CD4-positive, CD25-positive, alpha-beta regulatory T cell (primary cell): ENCODE data around the gene TEX26. TPM values are rescaled to one million over a fixed set of nuclear protein-coding genes. Genes with fewer than 3 reads are reported as not detected.

ENCODE experiments used
- ATAC-seq, 2 donors: fragments of 150-1000 bp; cut with Tn5 transposase; one replicate each; pipeline ENCODE4 v1.10.0; 2021; ENCODE audit warnings: low read depth in 2 of 2, moderate number of reproducible peaks in 2 of 2, moderate library complexity in 1 of 2
- DNase-seq, 3 donors: peaks; one replicate each; pipeline versions ENCODE4 v3.0.0 to v3.0.0-alpha.2; 2012 to 2022; ENCODE audit warnings: mixed read lengths in 1 of 3
- H3K27ac ChIP-seq: one replicate; pipeline ENCODE4 v1.7.0; 2013; ENCODE audit warnings: mild to moderate bottlenecking, low read length; ENCODE audit not compliant: insufficient read depth, poor library complexity, severe bottlenecking
- H3K27me3 ChIP-seq: one replicate; pipeline ENCODE4 v1.7.0; 2013; ENCODE audit warnings: low read length; ENCODE audit not compliant: control insufficient read depth, insufficient read depth
- H3K36me3 ChIP-seq: one replicate; pipeline ENCODE4 v1.7.0; 2013; ENCODE audit warnings: mild to moderate bottlenecking, low read length, moderate library complexity; ENCODE audit not compliant: control insufficient read depth, insufficient read depth
- H3K4me1 ChIP-seq: 2 replicates; pipeline ENCODE4 v1.7.0; 2013; ENCODE audit warnings: mild to moderate bottlenecking, low read length; ENCODE audit not compliant: insufficient read depth, control insufficient read depth, poor library complexity, severe bottlenecking
- H3K4me3 ChIP-seq: one replicate; pipeline ENCODE4 v1.7.0; 2013; ENCODE audit warnings: low read depth, mild to moderate bottlenecking, low read length, moderate library complexity
- H3K9me3 ChIP-seq, 2 experiments: 1 replicate in 1 of 2; 2 replicates in 1 of 2; pipeline ENCODE4 v1.7.0; 2013; ENCODE audit warnings: low read length in 2 of 2, mild to moderate bottlenecking in 1 of 2, moderate library complexity in 1 of 2; ENCODE audit not compliant: control insufficient read depth in 2 of 2
- H3K27ac Mint-ChIP-seq, 3 donors: one replicate each; pipeline ENCODE4 v1.8.0; 2020 to 2022; ENCODE audit warnings: mild to moderate bottlenecking in 3 of 3, mixed read lengths in 3 of 3, moderate library complexity in 2 of 3
- H3K27me3 Mint-ChIP-seq: one replicate; pipeline ENCODE4 v1.8.0; 2022; ENCODE audit warnings: mild to moderate bottlenecking, mixed read lengths
- H3K36me3 Mint-ChIP-seq: one replicate; pipeline ENCODE4 v1.8.0; 2020; ENCODE audit warnings: mixed read lengths
- H3K4me1 Mint-ChIP-seq, 4 donors: one replicate each; pipeline ENCODE4 v1.8.0; 2020 to 2022; ENCODE audit warnings: mixed read lengths in 4 of 4, mild to moderate bottlenecking in 1 of 4
- H3K4me3 Mint-ChIP-seq, 4 donors: one replicate each; pipeline ENCODE4 v1.8.0; 2020 to 2022; ENCODE audit warnings: mild to moderate bottlenecking in 4 of 4, mixed read lengths in 4 of 4, moderate library complexity in 3 of 4
- H3K9me3 Mint-ChIP-seq, 7 donors: one replicate each; pipeline ENCODE4 v1.8.0; 2020 to 2022; ENCODE audit warnings: mixed read lengths in 7 of 7, mild to moderate bottlenecking in 3 of 7, moderate library complexity in 2 of 7
- polyA plus RNA-seq, 4 donors: library from polyadenylated mRNA; unstranded; fragments of 300-500 nt; fragmentation: Illumina TruSeq; gene quantifications; one replicate each; pipeline ENCODE4 v1.2.3, GENCODE V29; 2021
- total RNA-seq: library from RNA; stranded (reverse); gene quantifications from one replicate; pipeline ENCODE4 v1.2.3, GENCODE V29; 2022

Gene TEX26
- not detected for total RNA-seq
- not detected for polyA plus RNA-seq

DNA sequence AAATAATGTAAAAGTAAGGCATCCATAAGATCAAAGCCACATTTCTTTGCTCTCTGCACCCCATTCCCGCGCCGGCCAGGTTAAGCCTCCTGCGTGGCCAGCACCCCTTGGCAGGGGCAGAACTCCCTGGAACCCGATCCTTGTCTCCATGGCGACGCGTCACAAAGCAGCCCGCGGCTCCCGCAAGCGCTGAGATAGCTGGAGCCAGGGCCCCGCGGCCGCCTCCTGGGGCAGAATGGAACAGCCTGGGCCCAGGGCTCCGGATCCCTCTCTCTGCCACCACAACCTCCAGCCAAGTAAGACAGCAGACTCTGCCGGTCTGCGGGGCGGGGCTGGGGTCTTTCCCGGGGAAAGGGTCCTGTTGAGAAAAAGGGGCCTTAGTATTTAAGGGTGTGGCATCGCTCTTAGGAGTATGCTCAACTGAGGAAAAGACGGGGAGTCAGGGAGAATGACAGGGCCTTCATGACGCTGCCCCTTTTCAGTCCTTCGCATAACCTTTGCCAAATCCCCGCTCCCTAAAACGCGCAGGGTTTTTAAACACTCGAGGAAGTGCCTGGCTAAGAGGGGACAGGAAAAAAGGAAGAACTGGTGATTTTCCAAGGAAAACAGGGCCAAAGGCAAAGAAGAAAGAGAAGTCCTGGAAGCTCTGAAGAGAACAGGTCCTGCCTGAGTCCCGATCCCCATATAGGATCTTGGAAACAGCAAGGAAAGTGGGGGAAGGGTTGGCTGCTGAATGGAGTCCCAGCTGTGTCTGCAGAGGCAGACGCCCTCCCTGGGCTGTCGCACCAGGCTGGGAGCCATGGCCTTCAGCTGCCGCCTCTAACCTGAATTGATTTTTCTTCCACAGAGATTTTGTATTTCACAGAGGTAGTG is at the start of gene TEX26:
TEX26 (plus strand) TSS at position 176 of the 873 bp plus-strand sequence; CDS start at position 236, 60 bp downstream.
- no peaks in the 10 kb centered on the region for H3K4me1 Mint-ChIP-seq
- H3K4me1 ChIP-seq, result no peaks in the 10 kb centered on the region
- no peaks in the 10 kb centered on the region for H3K36me3 ChIP-seq
- no peak for DNase-seq
- ATAC-seq, result no peak
- H3K27me3 Mint-ChIP-seq, result peaks cover 35% of the 10 kb centered on the region
- peaks cover 0 to 13% (median 3%) of the 10 kb centered on the region in 7 donors for H3K9me3 Mint-ChIP-seq
- no peak within 1 kb of the TSS for H3K27ac ChIP-seq
- H3K27ac Mint-ChIP-seq, result peak within 1 kb of the TSS in 1 of 3 donors; percentile 7
- peaks cover 11% of the 10 kb centered on the region for H3K27me3 ChIP-seq
- H3K4me3 ChIP-seq, result no peak within 1 kb of the TSS
- H3K36me3 Mint-ChIP-seq, result no peaks in the 10 kb centered on the region
- no peak within 1 kb of the TSS for H3K4me3 Mint-ChIP-seq
- no peaks in the 10 kb centered on the region for H3K9me3 ChIP-seq

DNA sequence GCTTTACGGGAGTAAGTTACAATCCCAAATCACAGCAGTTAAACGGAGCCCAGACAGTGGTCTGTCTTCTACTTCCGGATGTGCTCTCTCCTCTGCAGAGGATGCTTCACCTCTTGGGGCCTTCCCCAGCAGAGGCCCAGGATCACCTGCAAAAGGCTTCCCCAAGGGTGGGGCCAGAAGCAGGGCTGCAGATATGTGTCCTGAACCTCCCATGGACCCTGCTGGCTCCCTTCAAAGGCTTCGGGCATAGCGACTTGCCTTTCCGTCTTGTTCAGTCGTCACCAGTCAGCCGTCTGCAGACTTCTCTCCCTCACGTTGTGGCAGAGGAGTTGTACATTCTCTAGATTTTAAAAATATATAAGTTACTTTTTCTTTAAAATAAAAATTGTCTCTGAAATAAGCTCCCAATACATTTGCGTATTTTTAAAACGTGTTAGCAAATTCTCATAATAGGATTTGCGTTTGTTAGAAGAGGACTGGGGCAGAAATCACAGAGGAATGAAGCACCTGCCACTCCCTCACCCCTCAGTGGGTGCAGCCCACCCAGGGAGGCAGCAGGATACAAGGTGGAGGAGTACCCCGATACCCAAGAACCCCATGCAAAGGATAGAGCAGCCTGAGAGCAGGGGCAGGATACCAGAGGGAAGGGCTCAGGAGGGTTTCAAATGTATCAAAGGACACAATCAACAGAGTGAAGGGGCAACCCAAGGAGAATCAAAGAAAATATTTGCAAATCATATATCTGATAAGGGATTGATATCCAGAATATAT is 49.3 kb upstream of the TEX26 start:
- H3K4me3 ChIP-seq, result no peak overlapping the region
- DNase-seq (no peak), ATAC-seq (no peak)
- H3K27me3 ChIP-seq, result peaks cover 3% of the 10 kb centered on the region
- H3K27ac ChIP-seq, result no peak overlapping the region
- H3K36me3 Mint-ChIP-seq, result no peaks in the 10 kb centered on the region
- no peak overlapping the region for H3K27ac Mint-ChIP-seq
- H3K27me3 Mint-ChIP-seq, result peaks cover 40% of the 10 kb centered on the region
- H3K36me3 ChIP-seq, result no peaks in the 10 kb centered on the region
- H3K9me3 Mint-ChIP-seq, result peaks cover 2 to 15% (median 4%) of the 10 kb centered on the region in 7 donors
- H3K9me3 ChIP-seq, result peaks cover 0 to 2% of the 10 kb centered on the region in 2 experiments
- no peaks in the 10 kb centered on the region for H3K4me1 ChIP-seq
- peaks cover 0 to 16% (median 0%) of the 10 kb centered on the region in 4 donors for H3K4me1 Mint-ChIP-seq
- no peak overlapping the region for H3K4me3 Mint-ChIP-seq

DNA sequence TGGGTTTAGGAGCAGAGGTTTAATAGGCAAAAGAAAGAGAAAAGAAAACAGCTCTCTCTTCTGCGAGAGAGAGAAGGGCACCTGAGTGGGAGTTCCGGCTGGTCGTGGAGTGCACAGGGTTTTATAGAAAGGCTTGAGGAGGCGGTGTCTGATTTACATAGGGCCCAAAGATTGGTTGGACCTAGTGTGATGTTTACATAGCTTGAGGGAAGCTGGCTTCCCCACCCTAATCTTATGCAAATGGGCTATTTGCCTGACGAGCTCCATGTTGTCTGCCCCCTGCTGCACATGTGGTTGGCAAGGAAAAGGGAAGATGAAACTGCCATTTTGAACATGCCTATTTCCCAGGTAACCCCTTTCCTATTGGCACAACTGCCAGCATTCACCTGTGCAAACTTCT is 47.9 kb upstream of the TEX26 start:
- Histone ChIP-seq H3K4me1 (no peaks in the 10 kb centered on the region), H3K36me3 (no peaks in the 10 kb centered on the region), H3K9me3 (peaks cover 0 to 2% of the 10 kb centered on the region in 2 experiments), H3K4me3 (no peak overlapping the region), H3K27me3 (peaks cover 3% of the 10 kb centered on the region), H3K27ac (no peak overlapping the region)
- no peak for DNase-seq
- Mint-ChIP-seq H3K27me3 (peaks cover 33% of the 10 kb centered on the region), H3K4me3 (no peak overlapping the region), H3K4me1 (peaks cover 0 to 16% (median 0%) of the 10 kb centered on the region in 4 donors), H3K9me3 (peaks cover 2 to 15% (median 4%) of the 10 kb centered on the region in 7 donors), H3K27ac (no peak overlapping the region), H3K36me3 (no peaks in the 10 kb centered on the region)
- no peak for ATAC-seq

DNA sequence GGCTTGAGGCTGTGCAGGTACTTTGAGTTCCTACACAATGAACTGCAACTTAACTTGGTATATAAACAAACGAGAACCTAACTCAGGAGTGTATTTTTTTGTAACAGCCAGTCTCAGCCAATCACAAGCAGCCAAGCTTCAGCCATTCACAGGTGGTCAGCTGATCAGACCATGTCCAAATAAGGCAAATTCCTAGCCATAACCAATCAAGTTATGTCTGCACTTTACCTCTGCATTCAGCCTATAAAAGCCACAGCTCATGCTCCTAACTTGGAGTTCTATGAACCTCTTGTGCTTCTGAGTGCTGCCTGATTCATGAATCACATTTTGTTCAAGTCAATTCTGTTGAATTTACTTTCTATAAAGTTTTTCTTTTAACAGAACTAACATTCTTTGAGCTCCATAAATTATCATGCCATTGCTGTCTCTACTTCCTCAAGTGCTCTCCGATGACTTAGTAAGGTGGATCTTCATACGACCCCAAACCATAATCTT is 43.2 kb upstream of the TEX26 start:
- H3K27ac ChIP-seq, result no peak overlapping the region
- H3K4me3 Mint-ChIP-seq, result no peak overlapping the region
- no peak overlapping the region for H3K4me3 ChIP-seq
- H3K9me3 Mint-ChIP-seq, result peaks cover 0 to 10% (median 6%) of the 10 kb centered on the region in 7 donors
- peaks cover 0 to 10% (median 0%) of the 10 kb centered on the region in 4 donors for H3K4me1 Mint-ChIP-seq
- H3K36me3 Mint-ChIP-seq, result no peaks in the 10 kb centered on the region
- H3K27me3 ChIP-seq, result peaks cover 5% of the 10 kb centered on the region
- no peak overlapping the region for H3K27ac Mint-ChIP-seq
- H3K4me1 ChIP-seq, result no peaks in the 10 kb centered on the region
- ATAC-seq, result no peak
- no peak for DNase-seq
- H3K9me3 ChIP-seq, result peaks cover 0 to 2% of the 10 kb centered on the region in 2 experiments
- H3K27me3 Mint-ChIP-seq, result peaks cover 27% of the 10 kb centered on the region
- H3K36me3 ChIP-seq, result no peaks in the 10 kb centered on the region

DNA sequence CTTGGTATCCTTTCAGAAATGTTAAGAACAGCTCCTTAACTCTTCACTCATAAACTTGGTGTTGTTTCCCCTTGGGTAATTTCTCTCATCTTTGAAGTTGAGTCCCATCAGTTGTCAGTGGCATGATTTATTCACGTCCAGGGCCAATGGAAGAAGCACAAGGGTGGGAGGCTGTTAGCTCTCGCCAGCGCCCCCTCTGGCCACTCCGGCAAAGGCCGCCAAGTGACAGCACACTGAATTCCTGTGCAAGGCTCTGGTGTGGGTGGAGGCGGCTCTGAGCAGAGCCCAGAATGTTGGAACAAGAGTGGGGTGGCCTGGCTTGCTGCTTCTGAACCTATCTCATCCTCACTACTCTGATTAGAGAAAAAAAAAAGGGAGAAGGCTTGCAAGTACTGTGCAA is 39.5 kb upstream of the TEX26 start:
- Histone ChIP-seq H3K4me1 (no peaks in the 10 kb centered on the region), H3K27me3 (peaks cover 11% of the 10 kb centered on the region), H3K9me3 (no peaks in the 10 kb centered on the region), H3K36me3 (no peaks in the 10 kb centered on the region), H3K4me3 (no peak overlapping the region), H3K27ac (no peak overlapping the region)
- DNase-seq, result no peak
- Mint-ChIP-seq H3K36me3 (no peaks in the 10 kb centered on the region), H3K27me3 (peaks cover 24% of the 10 kb centered on the region), H3K4me1 (no peaks in the 10 kb centered on the region), H3K4me3 (no peak overlapping the region), H3K9me3 (peaks cover 0 to 4% (median 1%) of the 10 kb centered on the region in 7 donors), H3K27ac (no peak overlapping the region)
- no peak for ATAC-seq

DNA sequence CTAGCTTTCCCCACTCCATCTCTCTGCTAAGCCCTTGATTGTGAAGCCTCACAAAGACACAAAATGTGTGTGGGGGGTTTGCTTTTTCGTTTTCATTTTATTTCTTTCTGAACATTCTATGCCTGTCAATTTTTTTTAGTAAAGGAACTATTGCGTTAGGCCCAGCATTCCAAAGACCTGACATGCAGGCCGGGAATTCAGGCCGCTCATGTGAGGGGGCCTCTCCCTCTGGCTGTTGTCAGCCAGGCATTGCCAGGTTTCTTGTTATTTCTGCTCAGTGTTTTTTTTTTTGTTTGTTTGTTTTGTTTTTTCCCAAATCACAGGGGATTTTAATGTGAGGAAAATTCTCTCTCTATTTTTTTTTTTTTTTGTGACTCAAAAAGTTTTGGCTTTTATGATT is 36.7 kb upstream of the TEX26 start:
- Histone ChIP-seq H3K36me3 (no peaks in the 10 kb centered on the region), H3K27ac (no peak overlapping the region), H3K27me3 (peaks cover 12% of the 10 kb centered on the region), H3K9me3 (no peaks in the 10 kb centered on the region), H3K4me3 (no peak overlapping the region), H3K4me1 (no peaks in the 10 kb centered on the region)
- Mint-ChIP-seq H3K9me3 (peaks cover 0 to 4% (median 0%) of the 10 kb centered on the region in 7 donors), H3K4me1 (peaks cover 0 to 3% (median 0%) of the 10 kb centered on the region in 4 donors), H3K27me3 (peaks cover 42% of the 10 kb centered on the region), H3K4me3 (no peak overlapping the region), H3K36me3 (no peaks in the 10 kb centered on the region), H3K27ac (no peak overlapping the region)
- DNase-seq, result no peak
- no peak for ATAC-seq

DNA sequence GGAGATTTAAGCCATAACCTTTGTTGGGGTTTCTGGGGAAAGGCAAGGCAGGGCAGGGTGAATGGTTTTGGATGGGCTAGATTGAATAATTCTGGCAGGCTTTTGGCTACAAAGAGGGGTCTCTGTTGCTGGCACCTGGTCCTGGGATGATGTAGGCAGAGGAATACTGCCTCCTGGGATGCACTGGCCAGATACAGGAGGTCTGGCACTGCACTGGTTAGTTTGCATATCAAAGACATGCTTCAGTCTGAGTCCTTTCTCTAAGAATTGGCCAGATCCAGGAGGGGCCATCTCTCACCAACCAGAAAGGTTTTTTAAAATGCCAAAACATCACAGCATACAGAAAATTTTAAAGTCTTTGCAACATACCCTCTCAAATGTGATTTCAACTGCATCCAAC is 34.4 kb upstream of the TEX26 start:
- DNase-seq, result no peak
- peaks cover 0 to 3% (median 0%) of the 10 kb centered on the region in 4 donors for H3K4me1 Mint-ChIP-seq
- H3K9me3 Mint-ChIP-seq, result peaks cover 0 to 3% (median 0%) of the 10 kb centered on the region in 7 donors
- no peak for ATAC-seq
- Histone ChIP-seq H3K27me3 (peaks cover 13% of the 10 kb centered on the region), H3K9me3 (no peaks in the 10 kb centered on the region), H3K27ac (no peak overlapping the region), H3K36me3 (no peaks in the 10 kb centered on the region), H3K4me1 (no peaks in the 10 kb centered on the region), H3K4me3 (no peak overlapping the region)
- no peak overlapping the region for H3K4me3 Mint-ChIP-seq
- no peak overlapping the region for H3K27ac Mint-ChIP-seq
- no peaks in the 10 kb centered on the region for H3K36me3 Mint-ChIP-seq
- H3K27me3 Mint-ChIP-seq, result peaks cover 55% of the 10 kb centered on the region
